ENCODE results near the gene PLPPR1.

Gene PLPPR1

GRCh38 chr9:101029315-101030085 lies 973 bp downstream of the PLPPR1 start:
- TF ChIP-seq GATA2 (IDR thresholded peaks at IDR 0.05; ENCODE audit: low read depth, low read length): no peak

- no peak for TF ChIP-seq GATA2 (IDR thresholded peaks at IDR 0.05; ENCODE audit: low read depth, low read length)
- no peak for TF ChIP-seq GATA3 (IDR thresholded peaks at IDR 0.05; ENCODE audit: low read depth, low read length)
These were observed 1.5 kb downstream of the PLPPR1 start for GRCh38 chr9:101030086-101030391.

- TF ChIP-seq GATA3 (IDR thresholded peaks at IDR 0.05; ENCODE audit: low read depth, low read length) (no peak), GATA2 (IDR thresholded peaks at IDR 0.05; ENCODE audit: low read depth, low read length) (no peak)
These were observed 3.9 kb downstream of the PLPPR1 start for GRCh38 chr9:101032426-101032825.

- TF ChIP-seq GATA3 (IDR thresholded peaks at IDR 0.05; ENCODE audit: low read depth, low read length) (no peak), GATA2 (IDR thresholded peaks at IDR 0.05; ENCODE audit: low read depth, low read length) (no peak)
These were observed 5.7 kb downstream of the PLPPR1 start for GRCh38 chr9:101034222-101034621.

GRCh38 chr9:101035098-101035497 lies 6.6 kb downstream of the PLPPR1 start:
- TF ChIP-seq GATA2 (IDR thresholded peaks at IDR 0.05; ENCODE audit: low read depth, low read length): no peak
- TF ChIP-seq GATA3 (IDR thresholded peaks at IDR 0.05; ENCODE audit: low read depth, low read length): no peak

GRCh38 chr9:101037430-101037829 lies 8.9 kb downstream of the PLPPR1 start:
- TF ChIP-seq GATA2 (IDR thresholded peaks at IDR 0.05; ENCODE audit: low read depth, low read length) (peak; percentile 69), GATA3 (IDR thresholded peaks at IDR 0.05; ENCODE audit: low read depth, low read length) (no peak)

- no peak for TF ChIP-seq GATA2 (IDR thresholded peaks at IDR 0.05; ENCODE audit: low read depth, low read length)
- no peak for TF ChIP-seq GATA3 (IDR thresholded peaks at IDR 0.05; ENCODE audit: low read depth, low read length)
These were observed 10.0 kb downstream of the PLPPR1 start for GRCh38 chr9:101038488-101038887.

GRCh38 chr9:101047848-101048397 lies 19.4 kb downstream of the PLPPR1 start:
- no peak for TF ChIP-seq GATA3 (IDR thresholded peaks at IDR 0.05; ENCODE audit: low read depth, low read length)

GRCh38 chr9:101050650-101051049 lies 22.1 kb downstream of the PLPPR1 start:
- TF ChIP-seq GATA3 (IDR thresholded peaks at IDR 0.05; ENCODE audit: low read depth, low read length) (no peak), GATA2 (IDR thresholded peaks at IDR 0.05; ENCODE audit: low read depth, low read length) (no peak)

- TF ChIP-seq GATA2 (IDR thresholded peaks at IDR 0.05; ENCODE audit: low read depth, low read length) (no peak), GATA3 (IDR thresholded peaks at IDR 0.05; ENCODE audit: low read depth, low read length) (no peak)
These were observed 26.1 kb downstream of the PLPPR1 start for GRCh38 chr9:101054657-101055056.

- TF ChIP-seq GATA3 (IDR thresholded peaks at IDR 0.05; ENCODE audit: low read depth, low read length) (no peak), GATA2 (IDR thresholded peaks at IDR 0.05; ENCODE audit: low read depth, low read length) (no peak)
These were observed 27.0 kb downstream of the PLPPR1 start for GRCh38 chr9:101055516-101055915.

GRCh38 chr9:101062686-101063085 lies 34.2 kb downstream of the PLPPR1 start:
- TF ChIP-seq GATA3 (IDR thresholded peaks at IDR 0.05; ENCODE audit: low read depth, low read length) (no peak), GATA2 (IDR thresholded peaks at IDR 0.05; ENCODE audit: low read depth, low read length) (no peak)

- TF ChIP-seq GATA2 (IDR thresholded peaks at IDR 0.05; ENCODE audit: low read depth, low read length) (no peak), GATA3 (IDR thresholded peaks at IDR 0.05; ENCODE audit: low read depth, low read length) (no peak)
These were observed 34.7 kb downstream of the PLPPR1 start for GRCh38 chr9:101063192-101063591.

GRCh38 chr9:101064206-101064605 lies 35.7 kb downstream of the PLPPR1 start:
- no peak for TF ChIP-seq GATA2 (IDR thresholded peaks at IDR 0.05; ENCODE audit: low read depth, low read length)

- TF ChIP-seq GATA3 (IDR thresholded peaks at IDR 0.05; ENCODE audit: low read depth, low read length): no peak
- TF ChIP-seq GATA2 (IDR thresholded peaks at IDR 0.05; ENCODE audit: low read depth, low read length): no peak
These were observed 37.4 kb downstream of the PLPPR1 start for GRCh38 chr9:101065930-101066329.

- TF ChIP-seq GATA2 (IDR thresholded peaks at IDR 0.05; ENCODE audit: low read depth, low read length): no peak
- TF ChIP-seq GATA3 (IDR thresholded peaks at IDR 0.05; ENCODE audit: low read depth, low read length): no peak
These were observed 40.2 kb downstream of the PLPPR1 start for GRCh38 chr9:101068696-101069095.
